Fibroblast of peridontal ligament (primary cell): ENCODE data around the gene GRHL3.
A peak's percentile ranks its signal among the peaks of the same experiment; 100 is the strongest.

ENCODE experiments used
- DNase-seq: peaks from one replicate; pipeline ENCODE4 v3.0.0-alpha.2; 2010; ENCODE audit errors: extremely low read depth

The GRHL3 gene

DNA sequence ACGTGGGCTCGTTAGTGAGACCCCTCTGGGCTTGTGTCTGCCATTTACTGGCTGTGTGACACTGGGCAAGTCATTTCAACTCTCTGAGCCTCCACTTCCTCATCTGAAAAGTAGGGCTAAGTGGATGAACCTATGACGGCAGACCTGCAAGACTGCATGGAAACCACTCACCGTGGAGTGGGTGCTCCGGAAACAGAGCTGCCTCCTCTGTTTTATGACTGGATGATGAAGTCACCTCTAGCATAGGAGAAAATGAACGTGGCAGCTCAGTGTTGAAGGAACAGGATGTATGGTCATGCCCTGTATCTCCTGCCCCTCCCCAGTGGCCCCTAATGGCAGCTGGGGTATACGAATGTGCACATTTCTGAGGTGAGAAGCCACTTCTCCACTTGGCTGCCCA is 53.9 kb downstream of the GRHL3 start:
- no peak for DNase-seq

DNA sequence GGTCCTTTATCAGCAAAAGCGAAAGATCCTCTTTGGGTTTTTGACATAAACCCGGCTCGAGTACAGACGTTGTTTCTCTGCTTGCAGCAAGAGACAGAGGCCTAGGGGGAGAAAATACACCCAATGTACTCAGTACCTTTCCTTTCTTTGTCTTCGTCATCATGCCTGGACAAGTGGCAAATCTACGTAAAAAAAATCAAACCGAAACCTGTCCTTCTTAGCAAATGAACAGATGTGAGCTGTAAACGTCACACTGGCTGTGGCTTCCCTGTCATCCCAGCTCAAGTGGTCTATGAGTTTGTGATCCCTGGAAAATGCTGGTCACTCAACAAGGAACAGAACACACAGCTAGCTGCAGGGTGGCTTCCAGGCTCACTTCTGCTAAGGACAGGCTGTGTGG is 54.6 kb downstream of the GRHL3 start:
- DNase-seq, result no peak

DNA sequence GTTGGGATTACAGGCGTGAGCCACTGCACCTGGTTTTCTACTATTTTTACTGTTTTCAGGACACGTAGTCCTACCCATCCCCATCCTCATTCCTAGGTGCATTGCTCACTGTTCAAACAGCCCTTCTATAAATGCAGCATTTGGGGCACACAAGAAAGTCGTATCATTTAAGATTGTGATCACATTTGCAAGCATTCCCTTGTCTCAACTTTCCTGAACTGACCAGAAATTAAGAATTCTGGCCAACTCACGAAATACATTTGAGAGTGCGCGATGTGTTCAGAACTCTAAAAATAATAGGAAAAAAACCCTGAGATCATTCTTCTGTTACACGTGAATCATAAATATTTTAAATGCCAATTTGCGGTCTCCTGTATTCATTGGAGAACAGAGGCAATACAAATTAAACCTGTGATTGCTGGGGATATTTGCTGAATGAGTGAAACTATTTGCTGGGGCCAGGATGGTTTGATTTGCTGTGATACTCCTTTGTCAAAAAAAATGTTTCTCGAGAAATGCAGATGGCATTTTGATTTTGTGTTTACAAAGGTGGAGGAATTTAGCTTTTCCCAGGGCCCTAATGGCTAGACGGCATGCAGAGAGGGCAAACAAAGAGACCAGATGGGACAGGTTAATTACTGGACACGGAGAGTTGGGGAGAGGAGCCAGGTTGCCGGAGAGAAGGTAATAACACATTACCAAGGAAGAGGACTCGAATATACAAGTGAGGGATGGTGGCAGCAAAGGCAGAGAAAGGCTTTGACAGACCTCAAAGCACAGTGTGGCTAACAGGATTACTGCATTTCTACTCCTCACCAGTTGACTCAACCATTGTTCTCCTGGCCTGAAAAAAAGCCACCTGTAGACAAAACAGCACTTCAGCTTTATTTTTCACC is 56.0 kb downstream of the GRHL3 start:
- no peak for DNase-seq

DNA sequence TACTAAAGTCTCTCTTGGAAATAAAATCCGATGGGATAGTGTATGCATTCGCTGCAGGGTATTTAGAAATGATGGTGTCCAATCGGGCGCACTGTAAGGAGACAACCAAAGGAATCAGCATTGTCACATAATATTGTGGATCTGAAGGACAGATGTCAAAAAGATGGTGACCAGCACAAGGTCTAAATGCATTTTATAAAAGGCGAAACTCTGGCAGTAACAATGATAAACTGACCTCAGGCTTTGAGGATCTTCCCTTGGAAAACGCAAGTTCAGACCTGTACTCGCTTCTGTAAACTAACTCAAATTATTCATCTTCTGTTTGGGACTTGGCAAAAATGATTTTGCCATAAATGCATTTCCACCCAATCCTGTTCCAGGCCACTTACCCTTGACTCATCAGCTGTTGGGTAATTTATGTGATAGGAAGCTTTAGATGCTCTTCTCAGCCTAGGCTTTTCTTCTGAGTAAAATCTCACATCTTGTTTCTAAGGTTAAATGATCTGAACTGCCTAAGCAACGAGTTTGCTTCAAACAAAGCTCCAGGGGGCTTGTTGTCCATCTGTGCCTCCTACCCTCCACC is 60.7 kb downstream of the GRHL3 start:
- peak; percentile 78 for DNase-seq

DNA sequence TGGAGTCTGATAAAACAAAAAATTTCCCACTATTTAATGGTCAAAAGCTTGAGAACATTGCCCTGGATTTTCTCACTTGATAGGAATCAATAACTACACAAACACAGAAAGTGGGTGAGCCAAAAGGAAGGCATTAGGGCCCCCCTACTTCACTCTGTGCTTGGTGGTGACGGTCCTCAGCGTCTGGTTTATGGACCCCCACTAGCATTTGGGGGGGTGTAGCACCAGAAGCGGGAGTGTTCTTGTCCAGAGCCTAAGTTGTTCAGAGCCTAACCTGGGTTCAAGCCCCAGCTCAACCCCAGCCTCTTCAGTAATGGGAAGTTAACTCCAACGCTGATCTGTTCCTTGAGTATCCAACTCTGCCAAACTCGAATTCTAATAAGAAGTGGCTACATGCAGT is 61.4 kb downstream of the GRHL3 start:
- DNase-seq, result no peak

DNA sequence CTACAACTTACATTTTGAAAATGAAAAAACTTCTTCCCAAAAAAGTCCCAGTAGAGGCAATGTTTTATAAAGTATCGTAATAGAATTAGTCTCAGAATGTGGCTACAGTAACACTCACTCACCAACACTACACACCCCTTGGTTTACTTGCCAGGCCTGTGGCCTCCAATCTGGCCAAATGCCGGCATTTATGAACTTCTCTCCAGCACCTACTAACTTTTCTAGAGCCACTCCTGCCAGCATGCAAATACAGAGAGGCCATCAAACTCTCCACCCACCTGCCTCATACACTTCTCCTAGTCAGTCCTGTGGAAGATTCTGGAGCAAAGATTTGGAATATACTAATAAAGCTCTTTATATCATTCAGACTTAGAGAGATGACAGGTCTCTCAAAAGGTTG is 62.1 kb downstream of the GRHL3 start:
- no peak for DNase-seq

DNA sequence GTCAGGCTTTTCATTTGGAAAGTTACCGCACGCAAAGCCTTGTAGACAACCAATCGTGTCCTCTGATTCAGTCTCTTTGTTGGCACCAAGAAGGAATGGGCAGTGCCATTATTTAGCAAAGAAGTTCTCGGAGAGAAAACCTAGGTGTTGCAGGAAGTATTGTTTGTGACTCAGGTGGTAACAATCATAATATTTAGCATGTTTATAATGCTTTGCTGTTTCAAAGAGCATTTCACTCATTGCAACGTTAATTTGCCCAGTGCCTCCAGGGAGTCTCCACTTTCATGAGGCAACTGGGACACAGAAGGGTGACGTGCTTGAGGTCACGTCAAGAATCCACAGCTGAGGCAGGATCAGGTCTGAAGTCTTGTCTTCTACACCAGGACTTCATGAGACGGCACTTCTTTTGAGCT is 63.0 kb downstream of the GRHL3 start:
- DNase-seq, result no peak

DNA sequence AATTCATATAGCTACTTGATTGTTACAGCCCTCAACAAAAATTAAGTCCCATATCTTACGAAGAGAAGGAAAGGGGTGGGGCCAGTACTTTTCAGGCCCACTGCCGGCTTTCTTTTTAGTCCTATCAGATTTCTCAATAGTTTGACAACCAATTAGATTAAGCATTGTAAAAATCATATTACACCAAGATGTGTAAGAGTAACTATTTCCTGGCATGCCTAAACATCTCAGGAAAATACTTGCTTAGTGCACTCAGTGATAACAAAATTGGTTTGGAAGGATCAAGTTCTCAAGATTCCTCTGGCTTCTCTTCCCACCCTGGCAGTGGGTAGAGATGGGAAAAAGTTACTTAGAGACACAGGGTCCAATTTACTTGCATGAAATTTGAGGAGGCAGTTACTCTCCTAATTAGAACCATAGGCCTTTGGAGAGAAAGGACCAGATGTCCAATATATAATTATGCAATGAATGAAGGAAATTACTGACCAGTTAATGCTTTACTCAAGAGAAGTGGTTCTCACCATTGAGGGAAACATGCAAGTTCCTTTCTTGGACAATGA is 64.3 kb downstream of the GRHL3 start:
- DNase-seq, result peak; percentile 81

DNA sequence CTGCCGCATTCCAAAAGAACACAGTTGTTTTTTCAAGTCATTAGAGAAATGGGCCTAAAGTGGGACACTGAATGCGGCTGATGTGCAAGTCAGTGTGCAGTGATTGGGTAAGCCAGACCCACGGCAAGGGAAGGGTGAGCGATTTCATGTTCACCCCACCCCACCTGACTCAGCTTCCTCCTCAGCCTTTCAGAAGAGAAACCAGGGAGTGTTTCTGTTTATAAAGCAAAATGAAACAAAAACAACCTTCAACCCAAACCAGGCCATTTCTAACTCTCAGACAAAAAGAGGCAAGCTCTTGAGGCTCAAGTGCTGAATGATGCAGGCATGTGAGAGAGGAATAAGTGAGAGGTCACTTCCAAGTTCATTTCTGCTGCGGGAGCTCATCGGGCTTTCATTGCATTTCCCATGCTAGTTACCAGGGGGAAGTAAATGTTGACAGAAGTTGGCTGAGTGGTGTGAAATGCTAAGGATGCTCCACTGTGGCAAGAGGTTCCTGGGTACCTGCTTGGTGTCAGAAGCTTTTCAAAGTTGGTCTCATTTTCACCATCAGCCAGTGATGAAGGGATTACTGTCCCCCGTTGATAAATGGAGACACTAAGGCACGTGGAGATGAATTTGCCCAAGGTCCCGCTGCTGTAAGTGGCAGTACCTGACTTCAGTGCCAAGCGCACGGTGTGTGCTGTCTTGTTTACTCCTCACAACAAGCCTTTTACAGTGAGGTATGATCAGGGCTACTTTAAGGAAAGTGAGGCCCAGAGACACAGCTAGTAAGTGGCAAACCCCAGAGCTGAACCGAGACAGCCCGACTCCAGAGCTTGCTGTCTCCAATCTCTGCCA is 65.3 kb downstream of the GRHL3 start:
- DNase-seq, result peak; percentile 78

DNA sequence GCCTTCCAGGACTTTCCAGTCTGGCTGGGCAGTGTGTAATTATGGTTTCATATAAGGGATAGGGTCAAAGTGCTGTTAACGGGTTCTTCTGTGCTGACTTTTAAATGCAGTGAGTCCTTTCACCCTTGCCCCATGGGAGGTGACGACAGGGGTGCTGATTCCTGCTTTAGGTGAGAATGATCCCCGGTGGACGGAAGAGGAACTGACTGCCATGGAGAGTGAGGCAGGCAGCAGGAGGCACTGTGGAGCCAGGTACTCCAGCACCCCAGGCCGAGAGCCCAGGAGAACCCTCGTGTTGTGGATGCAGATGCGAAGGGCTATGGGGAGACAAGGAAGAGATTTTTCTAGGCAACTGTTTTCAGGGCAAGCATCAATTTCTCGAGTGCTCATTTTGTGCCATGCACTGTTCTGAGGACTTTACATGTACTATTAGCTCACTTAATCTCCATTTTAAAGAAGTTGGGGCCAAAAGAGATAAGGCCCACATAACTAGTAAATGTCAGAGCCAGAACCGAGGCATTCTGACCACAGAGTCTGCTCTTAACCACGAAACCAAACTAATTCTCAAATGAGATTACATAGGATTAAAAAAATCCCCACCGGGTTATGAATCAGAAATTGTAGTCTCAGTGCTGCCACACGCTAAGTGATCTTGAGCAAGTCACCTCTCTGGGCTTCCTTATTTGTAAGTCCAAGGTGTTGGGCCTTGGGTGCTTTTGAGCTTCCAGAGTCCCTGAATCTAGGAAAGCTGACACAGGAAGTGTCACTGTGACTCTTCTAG is 66.2 kb downstream of the GRHL3 start:
- peak; percentile 66 for DNase-seq

DNA sequence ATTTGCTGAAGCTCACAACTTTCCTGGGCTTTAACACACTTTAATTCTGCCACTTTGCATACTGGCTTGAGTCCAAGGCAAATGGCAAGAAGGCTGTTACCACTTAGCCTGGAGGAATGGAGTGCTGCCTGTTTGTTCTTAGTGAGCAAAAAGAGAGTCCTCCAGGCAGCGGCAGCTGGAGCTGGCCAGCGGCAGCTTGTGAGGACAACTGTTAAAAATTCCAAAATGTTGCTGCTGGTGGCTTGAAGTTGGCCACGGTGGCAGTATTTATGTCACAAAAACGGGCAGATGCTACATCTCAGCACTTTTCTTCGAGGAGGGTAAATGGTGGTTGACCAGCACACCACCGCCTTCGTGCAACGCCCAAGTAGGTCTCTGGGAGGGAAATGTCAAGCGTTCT is 67.1 kb downstream of the GRHL3 start:
- peak; percentile 37 for DNase-seq

DNA sequence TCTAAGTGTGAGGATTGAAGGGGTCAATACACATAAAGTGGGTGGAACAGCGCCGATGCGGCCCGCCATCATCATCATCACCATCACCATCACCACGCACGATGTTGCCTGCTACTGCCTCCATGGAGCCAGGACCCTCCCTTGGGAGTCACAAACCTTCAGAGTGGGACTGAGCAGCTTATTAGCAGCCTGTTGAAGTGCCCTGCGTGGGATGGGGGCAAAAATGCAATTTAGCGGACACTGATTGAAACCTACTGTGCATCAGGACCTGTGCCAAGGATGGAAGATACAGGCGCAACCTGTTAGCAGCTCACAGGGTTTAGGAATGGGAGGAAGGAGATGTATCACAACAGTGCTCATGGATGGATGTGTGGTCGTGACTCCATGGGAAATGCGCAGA is 67.8 kb downstream of the GRHL3 start:
- DNase-seq, result no peak

DNA sequence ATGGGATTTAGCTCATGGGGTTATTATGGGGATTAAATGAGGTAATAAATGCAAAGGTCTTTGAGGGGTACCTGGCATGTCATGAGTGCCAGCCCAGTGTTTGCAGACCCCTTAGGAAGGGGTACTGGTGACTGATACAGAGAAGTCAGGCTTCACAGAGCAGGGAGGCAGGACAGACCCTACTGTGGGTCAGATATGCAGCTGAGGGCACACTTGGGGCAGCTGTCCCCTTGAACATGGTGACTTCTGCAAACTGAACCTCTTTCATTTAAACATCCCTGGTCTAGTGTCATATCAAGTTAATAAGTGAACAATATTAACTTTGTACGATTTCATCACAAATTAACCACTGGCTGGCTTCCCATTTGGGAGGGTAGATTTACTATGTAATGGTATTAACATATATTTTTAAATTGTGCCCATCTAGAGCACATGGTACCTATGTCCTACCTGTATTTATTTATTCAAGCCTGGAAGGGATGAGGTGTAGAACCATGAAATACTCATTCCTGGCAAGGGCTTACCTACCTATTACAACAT is 68.5 kb downstream of the GRHL3 start:
- DNase-seq, result no peak

DNA sequence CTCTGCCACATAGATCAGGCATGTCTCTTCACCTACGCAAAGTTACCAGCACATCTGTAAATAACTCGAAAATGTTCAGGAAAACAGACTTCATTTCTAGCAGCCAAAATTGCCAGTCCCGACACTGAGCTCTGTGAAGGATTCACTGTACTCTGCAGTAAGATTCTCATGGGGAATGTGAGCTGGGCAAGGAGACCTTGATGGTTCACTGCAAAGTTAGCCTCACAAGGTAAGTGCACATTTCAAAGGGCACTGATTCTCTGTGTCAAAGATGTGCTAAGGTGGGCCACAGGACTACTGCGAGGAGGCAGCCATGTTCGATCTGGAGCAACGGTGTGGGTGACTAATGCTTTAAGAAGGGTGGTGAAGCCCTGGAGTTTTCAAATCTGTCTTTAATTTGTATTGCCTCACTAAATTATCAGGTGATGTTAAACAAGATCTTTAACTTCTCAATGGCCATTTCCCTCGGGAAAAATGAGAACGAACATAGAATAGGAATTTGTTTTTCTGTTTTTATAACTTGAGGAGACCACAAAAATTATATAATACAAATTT is 69.3 kb downstream of the GRHL3 start:
- peak; percentile 28 for DNase-seq

DNA sequence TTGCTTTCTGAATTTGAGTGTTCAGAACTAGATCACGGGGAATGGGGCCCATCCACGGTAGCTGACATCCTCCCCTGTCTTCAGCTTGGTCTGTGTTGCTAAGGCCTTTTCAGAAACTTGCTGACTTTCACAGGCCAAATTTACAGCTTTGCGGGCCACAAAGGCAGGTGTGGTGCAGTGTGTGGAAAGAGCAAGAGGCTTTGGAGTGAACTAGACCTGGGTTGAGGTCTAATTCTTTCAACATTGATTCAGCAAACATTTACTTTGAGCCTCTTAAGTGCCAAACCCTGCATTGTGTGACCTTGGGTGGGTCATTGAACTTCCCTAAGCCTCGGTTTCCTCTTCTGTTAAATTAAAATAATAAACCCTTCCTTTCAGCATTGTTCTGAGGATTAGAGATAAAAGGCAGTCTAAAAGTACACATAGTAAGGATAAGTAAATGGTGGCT is 70.1 kb downstream of the GRHL3 start:
- DNase-seq, result no peak

DNA sequence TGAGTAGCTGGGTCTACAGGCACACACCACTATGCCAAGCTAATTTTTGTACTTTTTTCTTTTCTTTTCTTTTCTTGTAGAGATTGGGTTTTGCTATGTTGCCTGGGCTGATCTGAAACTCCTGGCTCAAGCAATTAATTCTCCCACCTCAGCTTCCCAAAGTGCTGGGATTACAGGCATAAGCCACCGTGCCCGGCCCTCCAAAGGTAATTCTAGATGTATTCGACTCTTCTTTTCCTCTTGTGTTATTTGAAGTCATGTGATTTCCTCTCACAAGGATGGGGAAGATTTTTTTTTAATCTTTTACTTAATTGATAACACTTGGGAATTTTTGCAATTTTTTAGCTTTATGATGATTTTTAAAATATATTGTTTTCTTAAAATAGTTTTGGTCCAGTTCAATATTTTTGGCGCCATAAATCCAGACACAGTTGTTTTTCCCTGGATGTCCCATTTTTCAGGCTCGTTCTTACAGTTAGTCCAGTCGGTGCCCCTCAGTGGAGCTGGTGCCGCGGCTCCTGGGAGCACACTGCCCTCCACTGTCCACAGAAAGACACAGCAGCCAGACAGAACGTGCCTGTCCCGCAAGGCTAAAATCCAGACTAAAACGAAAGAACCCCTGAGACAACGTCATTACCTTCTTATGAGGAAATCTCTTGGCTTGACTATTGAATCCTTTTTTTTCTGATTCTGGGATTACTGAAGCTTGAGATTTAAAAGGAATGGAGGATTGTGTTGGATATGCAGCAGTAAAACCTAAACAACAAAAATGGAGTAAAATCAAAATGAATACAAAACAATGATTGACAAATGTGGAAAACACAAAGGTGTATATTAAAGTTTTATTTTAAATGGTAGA is 72.0 kb downstream of the GRHL3 start:
- DNase-seq, result peak; percentile 93

DNA sequence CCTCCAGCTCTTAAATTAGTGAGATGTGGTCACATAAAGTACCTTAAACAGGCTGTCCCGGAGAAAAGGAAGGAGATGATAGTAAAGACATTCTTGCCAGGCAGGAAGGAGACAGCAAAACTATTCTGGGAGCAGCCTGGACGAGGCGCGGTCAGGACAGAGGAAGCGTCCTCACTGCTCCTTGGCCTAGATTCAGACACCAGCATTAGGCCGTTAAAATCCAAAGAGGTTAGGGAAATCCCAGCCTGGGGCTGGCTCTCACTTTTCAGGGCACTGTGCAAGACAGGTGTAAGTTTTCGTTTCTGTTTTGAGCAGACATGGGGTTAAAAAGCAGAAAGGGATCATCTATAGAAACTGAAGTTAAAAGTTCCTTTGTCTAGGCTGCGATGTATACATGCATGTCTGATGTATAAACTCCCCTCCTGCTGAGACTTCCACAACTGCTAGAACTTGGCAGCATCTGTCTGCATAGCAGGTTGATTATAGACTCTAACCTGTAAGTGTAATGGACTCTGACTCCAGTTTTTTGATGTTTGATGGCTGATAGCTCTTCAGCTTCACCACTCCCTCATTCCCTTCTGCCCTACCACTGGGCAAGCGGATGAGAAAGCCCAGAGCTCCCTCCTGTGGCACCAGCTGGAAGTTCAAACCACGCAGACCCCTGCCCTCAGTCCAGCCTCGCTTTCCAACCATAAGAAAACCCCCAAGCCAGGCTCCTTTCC is 72.9 kb downstream of the GRHL3 start:
- peak; percentile 51 for DNase-seq

DNA sequence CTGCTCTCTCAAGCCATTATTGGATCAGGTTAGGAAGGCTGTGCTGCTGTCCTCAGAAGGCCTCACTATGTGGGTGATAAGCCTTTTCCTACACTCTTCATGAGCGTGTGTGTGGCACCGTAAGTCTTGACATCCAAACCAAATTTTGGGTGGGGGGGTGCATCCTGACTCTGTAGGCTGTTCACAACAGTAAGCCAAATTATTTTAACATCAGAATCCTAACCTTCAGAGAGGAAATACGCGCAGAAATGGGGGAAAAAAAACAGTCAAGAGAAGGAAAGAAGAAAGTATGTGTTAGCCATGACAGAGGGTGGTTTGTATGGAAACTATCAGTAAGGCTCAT is 73.4 kb downstream of the GRHL3 start:
- no peak for DNase-seq

DNA sequence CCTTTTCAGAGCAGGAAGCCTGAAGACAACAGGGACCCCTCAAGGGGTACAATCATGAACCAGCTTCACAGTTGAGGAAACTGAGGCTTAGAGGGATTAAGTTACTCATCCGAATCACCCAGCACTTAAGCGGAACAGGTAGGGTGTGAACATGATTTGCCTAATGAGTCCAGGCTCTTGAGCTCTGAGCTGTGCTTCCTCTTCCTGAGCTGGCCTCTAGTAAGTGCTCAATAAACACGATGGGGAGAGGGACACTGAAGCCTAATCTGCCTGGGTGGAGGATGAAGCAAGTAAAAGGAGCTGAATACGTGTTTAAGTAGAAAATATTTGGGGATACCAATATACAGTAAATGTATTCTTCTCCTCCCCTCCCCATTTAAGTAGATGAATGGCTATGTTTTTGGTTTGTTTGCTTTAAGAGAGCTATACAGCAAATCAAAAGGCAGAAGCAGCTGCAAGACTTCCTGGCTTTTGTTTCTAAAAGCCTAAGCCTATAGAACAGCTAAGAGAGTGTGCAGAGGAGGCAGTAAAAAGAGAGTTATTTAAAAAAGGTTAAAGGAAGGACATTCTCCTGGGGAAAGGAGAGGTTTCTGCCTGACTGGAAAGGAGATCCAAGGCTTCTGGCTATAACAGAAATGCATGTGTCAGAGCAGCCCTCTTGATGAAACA is 74.0 kb downstream of the GRHL3 start:
- no peak for DNase-seq
